ENCODE data around the gene GZMH.
"Not testable (repeated sequence)": the region's sequence is repeated elsewhere in the genome, so short reads cannot be mapped to it uniquely, and the experiment has no call there.

The GZMH gene

DNA sequence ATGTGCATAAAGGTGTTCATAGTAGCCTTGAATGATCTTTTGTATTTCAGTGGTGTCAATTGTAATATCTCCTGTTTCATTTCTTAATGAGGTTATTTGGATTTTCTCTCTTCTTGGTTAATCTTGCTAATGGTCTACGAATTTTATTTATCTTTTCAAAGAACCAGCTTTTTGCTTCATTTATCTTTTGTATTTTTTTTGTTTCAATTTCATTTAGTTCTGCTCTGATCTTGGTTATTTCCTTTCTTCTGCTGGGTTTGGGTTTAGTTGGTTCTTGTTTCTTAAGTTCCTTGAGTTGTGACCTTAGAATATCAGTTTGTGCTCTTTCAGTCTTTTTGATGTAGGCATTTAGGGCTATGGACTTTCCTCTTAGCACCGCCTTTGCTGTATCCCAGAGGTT is 18.5 kb downstream of the GZMH start:
- not testable (repeated sequence) for DNase-seq

- not testable (repeated sequence) for DNase-seq
Observed at GRCh38 chr14:24584402-24584801, 25.1 kb downstream of the GZMH start.

DNA sequence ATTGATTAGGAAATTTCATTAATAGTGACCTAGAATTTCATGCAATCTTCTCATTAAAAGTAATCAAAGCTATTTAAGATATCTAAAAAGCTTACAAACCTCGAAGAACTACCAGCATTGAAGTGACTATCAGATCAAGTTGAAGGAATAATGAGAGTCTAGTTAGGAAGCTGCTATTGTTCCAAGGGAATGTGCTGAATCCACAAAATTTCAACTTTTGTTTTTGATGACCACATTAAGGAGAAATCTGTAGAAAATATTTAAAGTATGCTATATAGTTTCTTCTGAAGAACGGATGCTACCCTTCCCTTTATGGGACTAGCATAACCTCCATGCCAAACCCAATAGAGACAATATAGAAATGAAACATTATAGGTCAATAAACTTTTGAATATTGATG is 30.9 kb downstream of the GZMH start:
- no peak for DNase-seq

DNA sequence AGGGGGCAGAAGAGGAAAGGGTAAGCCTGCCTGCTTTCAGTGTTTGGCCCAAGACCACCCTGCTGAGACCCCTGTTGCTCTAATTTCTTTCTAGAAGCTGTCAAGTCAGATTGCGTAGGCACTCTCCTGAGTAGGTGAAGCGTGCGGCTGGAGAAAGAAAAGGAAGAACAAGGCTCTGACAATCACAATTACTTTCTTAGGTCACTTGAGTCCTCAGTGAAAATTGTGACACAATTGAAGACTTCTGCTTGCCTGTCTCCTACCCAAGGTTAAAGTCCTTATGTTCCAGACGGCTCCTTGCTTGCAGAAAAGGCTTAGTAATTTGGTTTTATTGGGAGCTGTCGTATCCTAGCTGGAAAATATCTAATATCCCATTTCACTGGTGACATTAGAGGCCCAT is 32.7 kb downstream of the GZMH start:
- DNase-seq: no peak

- peak; percentile 11 for DNase-seq
Observed at GRCh38 chr14:24576182-24576581, 33.3 kb downstream of the GZMH start, which contains the start of gene CTSG. Gene CTSG (minus strand): TSS chr14:24576250. CDS start chr14:24576223, 27 bp downstream.

- DNase-seq: no peak
Observed at GRCh38 chr14:24574206-24574774, 35.2 kb downstream of the GZMH start.

- no peak for DNase-seq
Observed at GRCh38 chr14:24566318-24566717, 43.2 kb downstream of the GZMH start.

GRCh38 chr14:24565766-24566165 is 43.7 kb downstream of the GZMH start:
- DNase-seq: no peak

- DNase-seq: no peak
Observed at GRCh38 chr14:24563505-24563904, 46.0 kb downstream of the GZMH start.

GRCh38 chr14:24556756-24557155 is 52.7 kb downstream of the GZMH start:
- DNase-seq: no peak

Data from CD4-positive, alpha-beta T cell treated with Interferon gamma for 1 hour (primary cell).